H9 (cell line): ENCODE measurements around the gene NUDT21. TPM values are rescaled to one million over a fixed set of nuclear protein-coding genes. Genes with fewer than 3 reads are reported as not detected.
A peak's percentile ranks its signal among the peaks of the same experiment; 100 is the strongest.

Source experiments
- DNase-seq: peaks from one replicate; pipeline ENCODE4 v3.0.0-alpha.2; 2017
- H2AFZ ChIP-seq: one replicate; pipeline ENCODE4 v1.6.1; 2013; ENCODE audit warnings: mild to moderate bottlenecking, low read length, control low read depth, moderate library complexity
- H2AK5ac ChIP-seq: 2 replicates; pipeline ENCODE4 v1.6.1; 2013; ENCODE audit warnings: low read length, control low read depth, mixed read lengths; ENCODE audit not compliant: insufficient read length
- H2BK120ac ChIP-seq: one replicate; pipeline ENCODE4 v1.6.1; 2013; ENCODE audit warnings: low read depth, mild to moderate bottlenecking, low read length, control low read depth, inconsistent platforms; ENCODE audit not compliant: poor library complexity, severe bottlenecking
- H2BK12ac ChIP-seq: 2 replicates; pipeline ENCODE4 v1.6.1; 2013; ENCODE audit warnings: low read length, control low read depth, mixed read lengths, low read depth; ENCODE audit not compliant: insufficient read length
- H2BK15ac ChIP-seq: 2 replicates; pipeline ENCODE4 v1.6.1; 2013; ENCODE audit warnings: low read depth, low read length, control low read depth
- H2BK20ac ChIP-seq: one replicate; pipeline ENCODE4 v1.6.1; 2013; ENCODE audit warnings: low read depth, mild to moderate bottlenecking, low read length, control low read depth, inconsistent platforms; ENCODE audit not compliant: poor library complexity, severe bottlenecking
- H2BK5ac ChIP-seq: 2 replicates; pipeline ENCODE4 v1.6.1; 2013; ENCODE audit warnings: low read length, control low read depth, mixed read lengths; ENCODE audit not compliant: insufficient read length
- H3K14ac ChIP-seq: 2 replicates; pipeline ENCODE4 v1.6.1; 2013; ENCODE audit warnings: low read length, control low read depth; ENCODE audit not compliant: insufficient read depth
- H3K18ac ChIP-seq: 2 replicates; pipeline ENCODE4 v1.6.1; 2013; ENCODE audit warnings: low read depth, mild to moderate bottlenecking, mixed read lengths, low read length, control low read depth; ENCODE audit not compliant: insufficient read length
- H3K23ac ChIP-seq: 2 replicates; pipeline ENCODE4 v1.6.1; 2013; ENCODE audit warnings: low read length, control low read depth, mixed read lengths, low read depth; ENCODE audit not compliant: insufficient read length
- H3K23me2 ChIP-seq: 2 replicates; pipeline ENCODE4 v1.6.1; 2013; ENCODE audit warnings: low read depth, mild to moderate bottlenecking, mixed read lengths, low read length, control low read depth; ENCODE audit not compliant: insufficient read length, poor library complexity, severe bottlenecking
- H3K27ac ChIP-seq: 2 replicates; pipeline ENCODE4 v1.5.1; 2013; ENCODE audit warnings: low read length, control low read depth, mixed read lengths, low read depth; ENCODE audit not compliant: insufficient read length
- H3K27me3 ChIP-seq: 2 replicates; pipeline ENCODE4 v1.6.1; 2013; ENCODE audit warnings: low read length, control low read depth, inconsistent platforms; ENCODE audit not compliant: insufficient read depth
- H3K4ac ChIP-seq: 2 replicates; pipeline ENCODE4 v1.6.1; 2013; ENCODE audit warnings: low read depth, mild to moderate bottlenecking, control low read depth, inconsistent platforms, low read length, moderate library complexity
- H3K4me1 ChIP-seq: 2 replicates; pipeline ENCODE4 v1.6.1; 2013; ENCODE audit warnings: low read length, control low read depth, inconsistent platforms; ENCODE audit not compliant: insufficient read depth
- H3K4me2 ChIP-seq: 2 replicates; pipeline ENCODE4 v1.6.1; 2013; ENCODE audit warnings: low read length, control low read depth, mixed read lengths; ENCODE audit not compliant: insufficient read length, insufficient read depth
- H3K56ac ChIP-seq: 2 replicates; pipeline ENCODE4 v1.6.1; 2013; ENCODE audit warnings: low read depth, mild to moderate bottlenecking, mixed read lengths, low read length, control low read depth; ENCODE audit not compliant: insufficient read length
- H3K79me1 ChIP-seq: 2 replicates; pipeline ENCODE4 v1.6.1; 2013; ENCODE audit warnings: low read depth, mild to moderate bottlenecking, moderate library complexity, low read length, control low read depth, inconsistent platforms; ENCODE audit not compliant: insufficient read depth, poor library complexity, severe bottlenecking
- H3K79me2 ChIP-seq: 2 replicates; pipeline ENCODE4 v1.6.1; 2013; ENCODE audit warnings: low read length, control low read depth, inconsistent platforms; ENCODE audit not compliant: insufficient read depth
- H3K9ac ChIP-seq: 2 replicates; pipeline ENCODE4 v1.6.1; 2013; ENCODE audit warnings: low read length, control low read depth, mixed read lengths; ENCODE audit not compliant: insufficient read length; ENCODE audit errors: extremely low read depth
- H3K9me3 ChIP-seq: one replicate; pipeline ENCODE4 v1.6.1; 2013; ENCODE audit warnings: low read depth, low read length, inconsistent platforms; ENCODE audit not compliant: control insufficient read depth
- H3T11ph ChIP-seq: one replicate; pipeline ENCODE4 v1.6.1; 2013; ENCODE audit warnings: mild to moderate bottlenecking, low read length, control low read depth, inconsistent platforms
- H4K20me1 ChIP-seq: one replicate; pipeline ENCODE4 v1.6.1; 2013; ENCODE audit not compliant: control insufficient read depth, insufficient read length, insufficient read depth
- H4K5ac ChIP-seq: 2 replicates; pipeline ENCODE4 v1.6.1; 2013; ENCODE audit warnings: low read depth, mild to moderate bottlenecking, mixed read lengths, low read length, control low read depth; ENCODE audit not compliant: insufficient read length
- H4K8ac ChIP-seq: replicated peaks from 2 replicates; pipeline ENCODE4 v1.6.1; 2013; ENCODE audit warnings: low read length, control low read depth, mixed read lengths, low read depth; ENCODE audit not compliant: insufficient read length
- H4K91ac ChIP-seq: 2 replicates; pipeline ENCODE4 v1.6.1; 2013; ENCODE audit warnings: low read depth, mild to moderate bottlenecking, moderate library complexity, mixed read lengths, low read length, control low read depth; ENCODE audit not compliant: insufficient read length
- H3K27ac Mint-ChIP-seq, 3 experiments: 2 replicates in 2 of 3; 3 replicates in 1 of 3; pipeline ENCODE4 v1.8.0; 2020 to 2021; ENCODE audit warnings: mixed read lengths in 3 of 3, mild to moderate bottlenecking in 1 of 3, moderate library complexity in 1 of 3
- H3K27me3 Mint-ChIP-seq: 2 replicates; pipeline ENCODE4 v1.8.0; 2021; ENCODE audit warnings: low read depth, mild to moderate bottlenecking, moderate library complexity, mixed read lengths
- H3K36me3 Mint-ChIP-seq, 3 experiments: 2 replicates in 2 of 3; 3 replicates in 1 of 3; pipeline ENCODE4 v1.8.0; 2020 to 2021; ENCODE audit warnings: low read depth in 3 of 3, mixed read lengths in 3 of 3; ENCODE audit not compliant: insufficient read depth in 1 of 3
- H3K4me1 Mint-ChIP-seq, 2 experiments: 2 replicates each; pipeline ENCODE4 v1.8.0; 2020; ENCODE audit warnings: mixed read lengths in 2 of 2
- H3K4me3 Mint-ChIP-seq, 2 experiments: 2 replicates in 1 of 2; 3 replicates in 1 of 2; pipeline ENCODE4 v1.8.0; 2020 to 2021; ENCODE audit warnings: mild to moderate bottlenecking in 2 of 2, mixed read lengths in 2 of 2, moderate library complexity in 1 of 2
- H3K9me3 Mint-ChIP-seq, 2 experiments: 2 replicates in 1 of 2; 3 replicates in 1 of 2; pipeline ENCODE4 v1.8.0; 2020; ENCODE audit warnings: mild to moderate bottlenecking in 2 of 2, mixed read lengths in 2 of 2, moderate library complexity in 1 of 2
- WGBS: extraction: QIAGEN DNeasy Blood & Tissue Kit; methylation state at CpG from one replicate; pipeline ENCODE4 v1.1.7; 2013; ENCODE audit warnings: missing lambda C conversion rate, low lambda C conversion rate, mixed read lengths; ENCODE audit not compliant: insufficient read length; ENCODE audit errors: extremely low coverage; 5-methylcytosine and 5-hydroxymethylcytosine counted together
- total RNA-seq: library from RNA; stranded (reverse); gene quantifications from 2 replicates; pipeline ENCODE4 v1.2.1, GENCODE V29; 2021
- TF ChIP-seq, protein P1 (sequence below): fragments of 200-600 bp; sonication (generic); conservative IDR thresholded peaks from 3 replicates; pipeline ENCODE4 v1.8.0; 2021; ENCODE audit warnings: antibody characterized with exemption, mild to moderate bottlenecking

The NUDT21 gene
- total RNA-seq, 1 experiment from 2014 or later = 276 TPM

DNA sequence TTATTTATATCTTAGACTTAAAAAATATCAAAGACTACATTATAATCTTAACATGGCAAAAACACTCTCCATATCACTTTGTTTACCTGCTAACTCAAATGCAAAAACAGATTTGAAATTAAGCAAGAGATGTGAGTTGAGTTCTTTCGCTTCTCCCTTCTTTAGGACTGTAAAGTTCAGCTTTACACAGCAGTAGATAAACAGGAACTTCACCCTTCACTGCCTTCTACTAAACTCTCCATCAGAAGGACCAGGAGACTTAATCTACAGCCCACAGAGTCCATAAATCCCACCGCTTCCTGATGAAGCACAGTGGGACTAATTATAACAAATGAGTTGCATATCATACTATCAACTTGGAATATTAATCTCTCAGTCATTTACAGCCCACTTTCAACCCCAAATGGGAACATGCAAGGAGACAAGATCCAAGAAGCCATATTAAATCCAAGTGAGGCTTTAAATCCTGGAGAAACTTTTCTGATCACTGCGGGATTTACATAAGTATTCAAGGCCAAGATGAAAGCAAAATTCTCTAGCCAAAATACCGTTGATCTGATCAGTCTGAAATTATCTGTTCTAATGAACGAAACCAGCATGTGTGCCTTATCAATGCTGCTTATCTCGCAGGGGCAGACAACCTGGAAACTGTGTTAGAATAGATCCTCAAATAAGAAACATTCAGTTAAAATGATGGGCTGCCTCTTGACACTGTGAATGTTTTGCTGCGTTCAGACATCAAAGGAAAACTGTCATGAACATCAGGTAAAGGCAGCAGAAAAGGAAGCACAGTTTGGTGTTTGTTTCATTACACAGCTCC is 27.3 kb downstream of the NUDT21 start:
- TF ChIP-seq, protein P1, sequence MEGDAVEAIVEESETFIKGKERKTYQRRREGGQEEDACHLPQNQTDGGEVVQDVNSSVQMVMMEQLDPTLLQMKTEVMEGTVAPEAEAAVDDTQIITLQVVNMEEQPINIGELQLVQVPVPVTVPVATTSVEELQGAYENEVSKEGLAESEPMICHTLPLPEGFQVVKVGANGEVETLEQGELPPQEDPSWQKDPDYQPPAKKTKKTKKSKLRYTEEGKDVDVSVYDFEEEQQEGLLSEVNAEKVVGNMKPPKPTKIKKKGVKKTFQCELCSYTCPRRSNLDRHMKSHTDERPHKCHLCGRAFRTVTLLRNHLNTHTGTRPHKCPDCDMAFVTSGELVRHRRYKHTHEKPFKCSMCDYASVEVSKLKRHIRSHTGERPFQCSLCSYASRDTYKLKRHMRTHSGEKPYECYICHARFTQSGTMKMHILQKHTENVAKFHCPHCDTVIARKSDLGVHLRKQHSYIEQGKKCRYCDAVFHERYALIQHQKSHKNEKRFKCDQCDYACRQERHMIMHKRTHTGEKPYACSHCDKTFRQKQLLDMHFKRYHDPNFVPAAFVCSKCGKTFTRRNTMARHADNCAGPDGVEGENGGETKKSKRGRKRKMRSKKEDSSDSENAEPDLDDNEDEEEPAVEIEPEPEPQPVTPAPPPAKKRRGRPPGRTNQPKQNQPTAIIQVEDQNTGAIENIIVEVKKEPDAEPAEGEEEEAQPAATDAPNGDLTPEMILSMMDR = no peak
- Histone ChIP-seq H3K4me1 (peaks cover 7% of the 10 kb centered on the region; the same call in 1 of the 2 replicates), H2BK20ac (no peak overlapping the region), H4K5ac (no peak overlapping the region), H4K91ac (no peak overlapping the region), H3K4me2 (peak overlapping the region; percentile 100), H4K20me1 (no peaks in the 10 kb centered on the region), H3K9ac (peak overlapping the region; percentile 74), H3K4ac (no peak overlapping the region), H3K14ac (no peak overlapping the region), H3K23ac (peak overlapping the region; percentile 1), H3K79me2 (peaks cover 2% of the 10 kb centered on the region; the same call in 1 of the 2 replicates), H3T11ph (no peak overlapping the region), H3K27me3 (no peaks in the 10 kb centered on the region; the same call in 1 of the 2 replicates), H4K8ac (no peak overlapping the region), H2AK5ac (no peak overlapping the region), H3K56ac (no peak overlapping the region), H3K18ac (no peak overlapping the region), H2BK12ac (no peak overlapping the region), H3K79me1 (peaks cover 2% of the 10 kb centered on the region), H3K23me2 (peaks cover 7% of the 10 kb centered on the region), H2BK5ac (no peak overlapping the region), H2BK120ac (no peak overlapping the region), H2AFZ (no peak overlapping the region), H3K9me3 (no peaks in the 10 kb centered on the region), H3K27ac (no peak overlapping the region), H2BK15ac (no peak overlapping the region)
- Mint-ChIP-seq H3K4me3 (peak overlapping the region; percentile 85 to 95), H3K9me3 (no peaks in the 10 kb centered on the region), H3K27me3 (peaks cover 17% of the 10 kb centered on the region), H3K36me3 (no peaks in the 10 kb centered on the region; a peak in 2 of 7 replicates), H3K27ac (no peak overlapping the region), H3K4me1 (peaks cover 39 to 44% of the 10 kb centered on the region in 2 experiments)
- no CpG with 5 or more reads among the region's 7 CpGs for WGBS
- no peak for DNase-seq
